Omental fat pad (tissue), 4 donors: Measurements from ENCODE around the gene TMBIM1. TPM values are rescaled to one million over a fixed set of nuclear protein-coding genes. Genes with fewer than 3 reads are reported as not detected.

Experiments used
- ATAC-seq: fragments of 150-250 bp; one replicate; pipeline ENCODE4 v1.9.1; 2016; ENCODE audit warnings: mild to moderate bottlenecking, moderate library complexity; ENCODE audit not compliant: low FRiP score
- DNase-seq: peaks from one replicate; pipeline ENCODE4 v3.0.0-alpha.2; 2019; ENCODE audit warnings: low spot score
- total RNA-seq, 4 donors: library from RNA; depleted of rRNA; stranded (reverse); fragments of >200 nt; gene quantifications; one replicate each; pipeline ENCODE4 v1.1.0, GENCODE V29; 2016
- TF ChIP-seq, protein P1 (sequence below), 3 donors: fragments of 450-650 bp; IDR thresholded peaks; one replicate each; pipeline ENCODE4 v1.5.1; 2016 to 2017; ENCODE audit warnings: antibody characterized with exemption in 3 of 3, mild to moderate bottlenecking in 3 of 3, moderate library complexity in 2 of 3

TMBIM1 gene
- total RNA-seq, 4 donors from 2014 or later = 190 to 689 (median 399) TPM

DNA sequence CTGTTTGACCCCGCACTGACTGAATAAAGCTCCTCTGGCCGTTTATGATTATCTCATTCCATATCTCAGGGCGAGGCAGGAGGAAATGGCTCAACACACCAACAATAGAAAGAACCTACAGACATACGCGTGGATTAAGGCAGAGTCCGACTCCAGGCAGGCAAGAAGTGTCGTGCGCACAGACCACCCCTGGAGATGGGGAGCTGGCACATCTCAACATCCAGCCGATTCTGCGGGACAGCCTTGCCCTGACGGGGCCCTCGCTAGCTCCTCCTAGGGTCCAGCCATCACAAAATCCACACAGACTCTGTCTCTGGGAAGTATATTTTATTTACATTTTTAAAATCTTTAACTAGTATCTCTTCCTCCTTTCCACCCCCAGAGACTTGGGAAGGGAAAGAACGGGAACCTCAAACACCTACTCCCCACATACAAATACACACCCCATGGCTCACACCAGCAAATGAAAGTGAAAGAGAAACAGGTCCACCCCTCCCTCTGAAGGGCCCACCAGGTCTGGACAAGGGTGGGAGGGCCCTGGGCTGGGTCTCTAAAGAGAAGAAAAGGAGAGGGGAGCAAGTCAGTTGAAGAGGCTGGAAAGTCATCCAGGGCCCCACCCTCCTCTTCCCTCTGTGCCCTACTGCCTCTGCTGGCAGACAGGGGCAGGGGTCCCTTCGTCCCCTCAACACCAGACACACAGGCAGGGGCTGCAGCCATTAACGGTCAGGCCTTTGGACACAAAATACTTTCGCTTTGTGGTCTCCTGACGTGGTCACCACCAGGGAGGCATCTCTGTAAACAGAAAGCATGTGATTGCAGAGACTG, 28.3 kb downstream of the TMBIM1 start:
- DNase-seq (no peak), ATAC-seq (no peak)
- TF ChIP-seq, protein P1, sequence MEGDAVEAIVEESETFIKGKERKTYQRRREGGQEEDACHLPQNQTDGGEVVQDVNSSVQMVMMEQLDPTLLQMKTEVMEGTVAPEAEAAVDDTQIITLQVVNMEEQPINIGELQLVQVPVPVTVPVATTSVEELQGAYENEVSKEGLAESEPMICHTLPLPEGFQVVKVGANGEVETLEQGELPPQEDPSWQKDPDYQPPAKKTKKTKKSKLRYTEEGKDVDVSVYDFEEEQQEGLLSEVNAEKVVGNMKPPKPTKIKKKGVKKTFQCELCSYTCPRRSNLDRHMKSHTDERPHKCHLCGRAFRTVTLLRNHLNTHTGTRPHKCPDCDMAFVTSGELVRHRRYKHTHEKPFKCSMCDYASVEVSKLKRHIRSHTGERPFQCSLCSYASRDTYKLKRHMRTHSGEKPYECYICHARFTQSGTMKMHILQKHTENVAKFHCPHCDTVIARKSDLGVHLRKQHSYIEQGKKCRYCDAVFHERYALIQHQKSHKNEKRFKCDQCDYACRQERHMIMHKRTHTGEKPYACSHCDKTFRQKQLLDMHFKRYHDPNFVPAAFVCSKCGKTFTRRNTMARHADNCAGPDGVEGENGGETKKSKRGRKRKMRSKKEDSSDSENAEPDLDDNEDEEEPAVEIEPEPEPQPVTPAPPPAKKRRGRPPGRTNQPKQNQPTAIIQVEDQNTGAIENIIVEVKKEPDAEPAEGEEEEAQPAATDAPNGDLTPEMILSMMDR (IDR thresholded peaks at IDR 0.05) = no peak

DNA sequence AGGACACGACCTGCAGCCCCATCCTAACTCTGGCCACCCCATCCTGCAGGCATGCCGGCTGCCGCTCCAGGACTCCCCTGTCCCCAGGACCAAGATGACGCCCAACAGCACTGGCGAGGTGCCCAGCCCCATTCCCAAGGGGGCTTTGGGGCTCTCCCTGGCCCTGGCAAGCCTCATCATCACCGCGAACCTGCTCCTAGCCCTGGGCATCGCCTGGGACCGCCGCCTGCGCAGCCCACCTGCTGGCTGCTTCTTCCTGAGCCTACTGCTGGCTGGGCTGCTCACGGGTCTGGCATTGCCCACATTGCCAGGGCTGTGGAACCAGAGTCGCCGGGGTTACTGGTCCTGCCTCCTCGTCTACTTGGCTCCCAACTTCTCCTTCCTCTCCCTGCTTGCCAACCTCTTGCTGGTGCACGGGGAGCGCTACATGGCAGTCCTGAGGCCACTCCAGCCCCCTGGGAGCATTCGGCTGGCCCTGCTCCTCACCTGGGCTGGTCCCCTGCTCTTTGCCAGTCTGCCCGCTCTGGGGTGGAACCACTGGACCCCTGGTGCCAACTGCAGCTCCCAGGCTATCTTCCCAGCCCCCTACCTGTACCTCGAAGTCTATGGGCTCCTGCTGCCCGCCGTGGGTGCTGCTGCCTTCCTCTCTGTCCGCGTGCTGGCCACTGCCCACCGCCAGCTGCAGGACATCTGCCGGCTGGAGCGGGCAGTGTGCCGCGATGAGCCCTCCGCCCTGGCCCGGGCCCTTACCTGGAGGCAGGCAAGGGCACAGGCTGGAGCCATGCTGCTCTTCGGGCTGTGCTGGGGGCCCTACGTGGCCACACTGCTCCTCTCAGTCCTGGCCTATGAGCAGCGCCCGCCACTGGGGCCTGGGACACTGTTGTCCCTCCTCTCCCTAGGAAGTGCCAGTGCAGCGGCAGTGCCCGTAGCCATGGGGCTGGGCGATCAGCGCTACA, 29.4 kb downstream of the TMBIM1 start:
- no peak for DNase-seq
- no peak for ATAC-seq
- TF ChIP-seq, protein P1 (IDR thresholded peaks at IDR 0.05) = no peak

DNA sequence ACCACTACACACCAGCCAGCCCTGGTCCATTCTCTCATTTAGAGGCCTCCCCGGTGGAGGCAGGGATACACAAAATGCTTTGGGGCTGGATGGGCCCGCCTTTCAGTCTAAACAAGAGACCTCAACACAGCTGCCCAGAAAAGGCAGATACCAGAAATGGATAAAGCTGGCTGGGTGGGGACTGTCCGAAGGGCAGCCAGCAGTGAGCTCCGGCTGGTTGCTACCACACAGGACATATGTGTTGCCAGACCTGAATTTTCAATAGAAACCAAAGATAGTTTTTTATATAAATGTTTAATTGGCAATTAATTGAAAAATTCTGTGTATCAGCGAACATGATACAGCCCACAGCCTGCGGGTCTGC, 30.1 kb downstream of the TMBIM1 start:
- DNase-seq (no peak), ATAC-seq (no peak)
- TF ChIP-seq, protein P1 (IDR thresholded peaks at IDR 0.05) = no peak

DNA sequence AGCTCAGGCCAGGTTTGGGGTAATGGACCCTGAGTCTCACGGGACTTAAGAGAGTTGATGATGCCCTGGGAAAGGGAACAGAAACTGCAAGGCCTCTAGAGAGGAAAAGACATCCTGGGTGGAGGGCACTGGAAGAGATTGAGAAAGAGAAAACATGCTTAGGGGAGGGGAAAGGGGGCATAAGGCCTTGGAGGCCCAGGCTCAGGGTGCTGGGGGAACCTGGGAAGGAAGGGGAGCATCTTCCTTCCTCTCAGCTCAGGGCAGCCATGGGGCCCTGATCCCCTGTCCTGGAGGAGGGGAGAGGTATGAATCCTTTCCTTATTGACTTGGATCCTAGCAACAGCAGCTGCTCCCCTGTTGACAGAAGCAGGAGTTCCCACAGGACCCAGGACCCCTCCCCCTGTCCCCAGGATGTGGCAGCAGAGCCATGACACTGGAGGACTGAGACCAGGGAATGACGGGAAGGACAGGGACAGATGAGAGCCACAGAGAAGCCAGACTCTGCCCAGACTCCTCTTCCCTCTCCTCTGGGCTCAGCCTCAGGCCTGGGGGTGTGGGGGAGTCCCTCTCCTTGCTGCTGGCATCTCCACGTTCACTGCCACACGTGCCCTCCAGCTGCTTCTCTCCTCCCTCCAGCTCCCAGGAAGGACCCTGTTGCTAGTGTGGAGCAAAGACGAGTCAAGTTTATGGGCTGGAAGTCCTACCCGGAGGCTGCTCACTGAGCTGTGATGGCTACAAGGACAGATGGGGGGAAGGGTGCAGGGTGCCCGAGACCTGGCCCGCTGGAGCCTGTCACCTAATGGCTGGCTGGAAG, 30.7 kb downstream of the TMBIM1 start:
- DNase-seq = no peak
- TF ChIP-seq, protein P1 (IDR thresholded peaks at IDR 0.05) = no peak
- no peak for ATAC-seq

DNA sequence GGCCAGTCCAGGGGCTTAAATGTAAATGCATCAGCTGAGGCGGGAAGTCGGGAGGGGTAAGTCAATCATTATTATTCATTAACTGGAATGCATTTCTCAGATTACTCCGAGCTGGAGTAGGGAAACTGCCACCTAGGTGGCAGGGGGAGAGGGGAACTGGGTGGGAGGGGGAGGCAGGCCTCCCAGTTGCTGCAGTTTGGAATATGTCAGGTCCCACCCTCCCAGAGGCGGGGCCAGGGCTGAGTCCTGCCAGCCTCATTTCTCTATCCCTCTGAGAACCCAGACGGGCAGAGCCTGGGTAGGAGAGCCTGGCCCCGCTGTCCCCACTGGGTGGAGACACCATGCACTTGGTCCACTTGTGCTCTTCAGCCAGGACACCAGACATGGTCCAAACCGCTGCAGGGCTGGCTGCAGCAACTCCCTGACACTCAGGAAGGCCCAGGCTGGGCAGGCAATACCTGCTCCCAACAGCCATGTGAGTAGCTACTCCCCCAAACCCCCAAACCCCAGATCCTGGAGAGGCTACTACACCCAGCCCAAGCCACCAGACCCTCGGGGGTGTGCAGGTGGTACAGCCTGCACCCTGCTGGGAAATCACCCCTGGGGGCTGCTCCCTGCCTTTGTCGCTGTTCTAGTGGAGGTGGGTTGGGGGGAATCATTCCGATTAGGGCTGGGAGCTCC, 31.4 kb downstream of the TMBIM1 start, which contains the start of gene GPBAR1:
Gene GPBAR1 (plus strand): TSS at position 274 of the 681 bp plus-strand sequence. CDS start 1,710 bp downstream, outside the sequence.
- ATAC-seq (peak; percentile 20), DNase-seq (no peak)
- TF ChIP-seq, protein P1 (IDR thresholded peaks at IDR 0.05) = no peak

DNA sequence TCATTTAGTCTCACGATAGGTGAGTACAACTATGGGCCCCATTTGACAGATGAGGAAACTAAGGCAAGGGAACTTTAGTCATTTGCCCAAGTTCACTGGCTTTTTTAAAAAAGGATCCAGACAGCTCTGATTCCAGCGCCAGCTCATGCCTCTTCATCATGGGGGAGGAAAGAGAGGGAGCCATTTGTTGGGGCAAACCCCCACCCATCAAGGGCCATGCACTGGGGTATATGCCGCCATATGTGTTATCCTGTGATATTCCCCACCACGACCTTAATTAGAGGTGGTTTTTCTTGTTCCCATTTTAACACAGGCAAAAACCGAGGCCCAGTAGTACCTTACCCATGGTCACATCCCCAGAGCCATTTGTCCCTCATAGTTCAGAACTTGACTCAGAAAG, 32.1 kb downstream of the TMBIM1 start:
- ATAC-seq (no peak), DNase-seq (no peak)
- TF ChIP-seq, protein P1 (IDR thresholded peaks at IDR 0.05) = no peak
